GM23248 (cell line): ENCODE data around the gene ENTREP1. TPM values are rescaled to one million over a fixed set of nuclear protein-coding genes. Genes with fewer than 3 reads are reported as not detected.
A peak's percentile ranks its signal among the peaks of the same experiment; 100 is the strongest.

ENCODE experiments used
- DNase-seq: peaks from one replicate; pipeline ENCODE4 v3.0.0-alpha.2; 2015
- H2AFZ ChIP-seq: fragments of 200-600 bp; sonication (generic); 2 replicates; pipeline ENCODE4 v1.6.1; 2016; ENCODE audit warnings: antibody characterized with exemption
- H3F3A ChIP-seq: fragments of 200-600 bp; sonication (generic); 2 replicates; pipeline ENCODE4 v1.6.1; 2016; ENCODE audit warnings: mild to moderate bottlenecking, antibody characterized with exemption, mixed run types; ENCODE audit not compliant: insufficient read depth
- H3K27ac ChIP-seq: fragments of 200-600 bp; sonication (generic); 2 replicates; pipeline ENCODE4 v1.5.1; 2016; ENCODE audit warnings: mild to moderate bottlenecking
- H3K27me3 ChIP-seq: fragments of 200-600 bp; sonication (generic); replicated peaks from 2 replicates; pipeline ENCODE4 v1.6.1; 2016; ENCODE audit warnings: mild to moderate bottlenecking; ENCODE audit not compliant: insufficient read depth
- H3K36me3 ChIP-seq: fragments of 200-600 bp; sonication (generic); 2 replicates; pipeline ENCODE4 v1.6.1; 2016; ENCODE audit warnings: low read depth, mild to moderate bottlenecking
- H3K4me1 ChIP-seq: fragments of 200-600 bp; sonication (generic); 2 replicates; pipeline ENCODE4 v1.6.1; 2016; ENCODE audit warnings: mild to moderate bottlenecking; ENCODE audit not compliant: insufficient read depth
- H3K4me2 ChIP-seq: fragments of 200-600 bp; sonication (generic); one replicate; pipeline ENCODE4 v1.6.1; 2016; ENCODE audit warnings: mild to moderate bottlenecking; ENCODE audit not compliant: unreplicated experiment
- H3K4me3 ChIP-seq: fragments of 200-600 bp; sonication (generic); 2 replicates; pipeline ENCODE4 v1.5.1; 2016; ENCODE audit warnings: mild to moderate bottlenecking
- H3K79me2 ChIP-seq: fragments of 200-600 bp; sonication (generic); 2 replicates; pipeline ENCODE4 v1.6.1; 2016; ENCODE audit warnings: mild to moderate bottlenecking; ENCODE audit not compliant: insufficient read depth
- H3K9ac ChIP-seq: fragments of 200-600 bp; sonication (generic); 2 replicates; pipeline ENCODE4 v1.6.1; 2016; ENCODE audit warnings: mild to moderate bottlenecking
- H3K9me2 ChIP-seq: fragments of 200-600 bp; sonication (generic); 2 replicates; pipeline ENCODE4 v1.6.1; 2016; ENCODE audit warnings: mixed run types, mild to moderate bottlenecking, moderate library complexity; ENCODE audit not compliant: insufficient read depth
- H3K9me3 ChIP-seq: fragments of 200-600 bp; sonication (generic); one replicate; pipeline ENCODE4 v1.6.1; 2017; ENCODE audit warnings: low read depth
- H4K20me1 ChIP-seq: fragments of 200-600 bp; sonication (generic); 2 replicates; pipeline ENCODE4 v1.6.0; 2016; ENCODE audit not compliant: insufficient read depth
- EZH2 ChIP-seq: fragments of 200-600 bp; sonication (generic); IDR thresholded peaks from 2 replicates; pipeline ENCODE4 v1.6.1; 2018; ENCODE audit warnings: antibody characterized with exemption, mild to moderate bottlenecking; ENCODE audit not compliant: insufficient read depth, poor library complexity, severe bottlenecking
- EZH2phosphoT487 ChIP-seq: fragments of 200-600 bp; sonication (generic); IDR thresholded peaks from 2 replicates; pipeline ENCODE4 v1.6.1; 2018; ENCODE audit warnings: antibody characterized with exemption, moderate library complexity, mild to moderate bottlenecking, low read depth; ENCODE audit not compliant: insufficient read depth
- WGBS, 2 experiments: methylation state at CpG; one replicate each; pipeline ENCODE4 v1.1.6; 2015 to 2017; ENCODE audit warnings: low lambda C conversion rate in 2 of 2, low coverage in 1 of 2; ENCODE audit errors: missing lambda C conversion rate in 2 of 2; 5-methylcytosine and 5-hydroxymethylcytosine counted together
- in situ Hi-C: fragments of 300-500 bp; cut with MboI; formaldehyde crosslinking; loops from 2 replicates; pipeline ENCODE4 v1.15.0; 2020
- polyA plus RNA-seq: library from polyadenylated mRNA; unstranded; fragments of >200 nt; fragmentation: Nextera tagmentation; extraction: Ambion mirVana; gene quantifications from 2 replicates; pipeline ENCODE4 v1.2.1, GENCODE V29; 2016
- total RNA-seq: library from RNA; depleted of rRNA; stranded (reverse); fragments of >200 nt; shearing (Covaris generic); gene quantifications from 2 replicates; pipeline ENCODE4 v1.2.3, GENCODE V29; 2014

Gene ENTREP1
- total and polyA plus RNA-seq, 2 experiments from 2014 or later = not detected

DNA sequence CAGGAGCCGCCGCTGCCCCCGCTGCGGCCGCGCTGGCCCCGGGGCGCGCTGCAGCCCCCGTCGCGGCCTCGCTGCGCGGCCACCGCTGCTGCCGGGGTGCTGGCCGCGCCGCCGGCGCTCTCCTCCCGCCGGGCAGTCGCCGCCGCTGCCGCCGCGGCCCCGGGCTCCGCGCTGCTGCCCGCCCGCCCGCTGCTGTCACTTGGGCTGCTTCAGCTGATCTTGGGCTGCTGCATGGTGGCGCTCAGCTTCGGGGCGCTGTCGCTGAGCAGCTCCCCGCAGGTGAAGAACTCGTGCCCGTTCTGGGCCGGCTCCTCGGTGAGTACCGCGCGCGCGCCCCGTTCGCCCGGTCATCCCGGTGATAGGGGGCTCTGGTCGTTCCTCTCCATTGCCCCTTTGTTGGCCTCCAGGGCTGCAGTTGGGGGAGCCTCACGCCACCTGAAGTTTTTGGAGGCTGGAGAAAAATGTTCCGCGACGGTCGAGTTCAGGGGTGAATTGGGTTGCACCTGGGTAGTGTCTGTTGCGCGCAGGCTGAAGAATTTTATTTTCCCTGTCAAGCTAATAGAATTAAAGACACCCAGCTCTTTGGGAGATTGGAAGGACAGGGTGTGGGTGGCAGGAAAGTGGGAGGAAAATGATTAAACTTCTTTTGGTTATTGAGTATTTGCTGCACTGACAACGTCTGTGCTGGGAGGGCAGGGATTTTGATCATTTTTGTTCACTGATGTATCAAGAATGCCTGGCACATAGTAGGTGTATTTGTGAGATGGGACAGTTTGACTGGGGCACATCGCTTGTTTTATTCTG lies 596 bp downstream of the ENTREP1 start:
- peaks cover 75% of the 10 kb centered on the region for H3K27me3 ChIP-seq
- H3K27ac ChIP-seq = no peak overlapping the region
- no peaks in the 10 kb centered on the region for H3K36me3 ChIP-seq
- DNase-seq = peak; percentile 32
- no peak overlapping the region for H3K9ac ChIP-seq
- H2AFZ ChIP-seq = no peak overlapping the region
- no peaks in the 10 kb centered on the region for H3K9me3 ChIP-seq
- in situ Hi-C loops = no loop called here
- no peaks in the 10 kb centered on the region for H3K9me2 ChIP-seq
- TF ChIP-seq EZH2phosphoT487 = no peak
- TF ChIP-seq EZH2 = peak; percentile 82
- H4K20me1 ChIP-seq = no peaks in the 10 kb centered on the region
- no peaks in the 10 kb centered on the region for H3K4me1 ChIP-seq
- WGBS, 2 experiments = 6 to 8% methylated on average over 39 to 50 of the region's 64 CpGs
- H3K4me2 ChIP-seq = peak overlapping the region; percentile 35
- H3K4me3 ChIP-seq = peak overlapping the region; percentile 55
- no peaks in the 10 kb centered on the region for H3F3A ChIP-seq
- H3K79me2 ChIP-seq = no peaks in the 10 kb centered on the region

- in situ Hi-C loops = no loop called here
- Histone ChIP-seq H3K4me3 (no peak overlapping the region), H3K79me2 (no peaks in the 10 kb centered on the region), H3K36me3 (no peaks in the 10 kb centered on the region), H3K4me1 (no peaks in the 10 kb centered on the region), H3F3A (no peaks in the 10 kb centered on the region), H3K27ac (no peak overlapping the region), H4K20me1 (no peaks in the 10 kb centered on the region), H3K9me3 (no peaks in the 10 kb centered on the region), H3K9ac (no peak overlapping the region), H3K4me2 (no peak overlapping the region), H2AFZ (no peak overlapping the region), H3K9me2 (no peaks in the 10 kb centered on the region), H3K27me3 (peaks cover 75% of the 10 kb centered on the region)
- DNase-seq = no peak
- TF ChIP-seq EZH2phosphoT487 (no peak), EZH2 (no peak)
- 49% methylated on average over 7 of the region's 7 CpGs for WGBS, 2 experiments
Observed at GRCh38 chr9:69326261-69326660, 1.2 kb downstream of the ENTREP1 start.

- no peaks in the 10 kb centered on the region for H3F3A ChIP-seq
- TF ChIP-seq EZH2phosphoT487 = no peak
- no peak for TF ChIP-seq EZH2
- no peak overlapping the region for H3K9ac ChIP-seq
- no peak overlapping the region for H3K4me3 ChIP-seq
- H3K79me2 ChIP-seq = no peaks in the 10 kb centered on the region
- H4K20me1 ChIP-seq = no peaks in the 10 kb centered on the region
- no peaks in the 10 kb centered on the region for H3K4me1 ChIP-seq
- in situ Hi-C loops = no loop called here
- no peak overlapping the region for H3K27ac ChIP-seq
- no peaks in the 10 kb centered on the region for H3K9me3 ChIP-seq
- H3K27me3 ChIP-seq = peaks cover 49% of the 10 kb centered on the region
- no peak for DNase-seq
- 66 to 75% methylated on average over 3 of the region's 3 CpGs for WGBS, 2 experiments
- no peak overlapping the region for H2AFZ ChIP-seq
- no peaks in the 10 kb centered on the region for H3K9me2 ChIP-seq
- no peaks in the 10 kb centered on the region for H3K36me3 ChIP-seq
- no peak overlapping the region for H3K4me2 ChIP-seq
Observed at GRCh38 chr9:69330580-69330979, 5.6 kb downstream of the ENTREP1 start.

GRCh38 chr9:69331444-69331843 lies 6.4 kb downstream of the ENTREP1 start:
- no peak overlapping the region for H3K4me3 ChIP-seq
- H3K27me3 ChIP-seq = peaks cover 40% of the 10 kb centered on the region
- no peaks in the 10 kb centered on the region for H3K9me2 ChIP-seq
- no peaks in the 10 kb centered on the region for H3K36me3 ChIP-seq
- in situ Hi-C loops = no loop called here
- H3K9ac ChIP-seq = no peak overlapping the region
- H3K4me1 ChIP-seq = no peaks in the 10 kb centered on the region
- no peaks in the 10 kb centered on the region for H3K79me2 ChIP-seq
- no peak overlapping the region for H3K4me2 ChIP-seq
- DNase-seq = no peak
- no peaks in the 10 kb centered on the region for H3F3A ChIP-seq
- H4K20me1 ChIP-seq = no peaks in the 10 kb centered on the region
- TF ChIP-seq EZH2 = no peak
- no peak for TF ChIP-seq EZH2phosphoT487
- H3K9me3 ChIP-seq = no peaks in the 10 kb centered on the region
- no peak overlapping the region for H3K27ac ChIP-seq
- H2AFZ ChIP-seq = no peak overlapping the region
- 79 to 80% methylated on average over 3 of the region's 3 CpGs for WGBS, 2 experiments
